GM18861 (cell line): ENCODE data around the gene D2HGDH.
"Not testable (repeated sequence)": the region's sequence is repeated elsewhere in the genome, so short reads cannot be mapped to it uniquely, and the experiment has no call there.

Source experiments
- ATAC-seq: cut with Tn5 transposase; IDR thresholded peaks from one replicate; pipeline ENCODE4 v1.9.1; 2021; ENCODE audit not compliant: unreplicated experiment

D2HGDH gene

GRCh38 chr2:241791385-241791784 lies 57.0 kb downstream of the D2HGDH start:
- not testable (repeated sequence) for ATAC-seq

- no peak for ATAC-seq
These were observed 59.0 kb downstream of the D2HGDH start for GRCh38 chr2:241793385-241793784.

- ATAC-seq, result no peak
These were observed 59.9 kb downstream of the D2HGDH start for GRCh38 chr2:241794250-241794823.

- no peak for ATAC-seq
These were observed 60.9 kb downstream of the D2HGDH start for GRCh38 chr2:241795021-241795999.

GRCh38 chr2:241796209-241796608 lies 61.8 kb downstream of the D2HGDH start:
- no peak for ATAC-seq

- ATAC-seq, result no peak
These were observed 62.2 kb downstream of the D2HGDH start for GRCh38 chr2:241796610-241797138.

GRCh38 chr2:241797441-241798080 lies 63.1 kb downstream of the D2HGDH start:
- no peak for ATAC-seq

- ATAC-seq, result no peak
These were observed 63.7 kb downstream of the D2HGDH start for GRCh38 chr2:241798081-241798630.

GRCh38 chr2:241798631-241799521 lies 64.4 kb downstream of the D2HGDH start:
- no peak for ATAC-seq

- no peak for ATAC-seq
These were observed 65.2 kb downstream of the D2HGDH start for GRCh38 chr2:241799522-241800197.

GRCh38 chr2:241800198-241800903 lies 65.9 kb downstream of the D2HGDH start:
- not testable (repeated sequence) for ATAC-seq

- no peak for ATAC-seq
These were observed 67.4 kb downstream of the D2HGDH start for GRCh38 chr2:241801611-241802420.

GRCh38 chr2:241802421-241803318 lies 68.2 kb downstream of the D2HGDH start:
- ATAC-seq, result no peak

- no peak for ATAC-seq
These were observed 69.2 kb downstream of the D2HGDH start for GRCh38 chr2:241803387-241804325.

GRCh38 chr2:241804326-241805229 lies 70.1 kb downstream of the D2HGDH start:
- no peak for ATAC-seq
